ENCODE data around the gene NEDD4.
"Not testable (repeated sequence)": the region's sequence is repeated elsewhere in the genome, so short reads cannot be mapped to it uniquely, and the experiment has no call there.

Gene NEDD4

GRCh38 chr15:55823191-55823670 is 170.2 kb downstream of the NEDD4 start (continued):
- 0 out of 2 replicates have a peak, but pooled peaks have one; percentile 4 for TF ChIP-seq ZNF426 (tag by site-specific recombination; IDR thresholded peaks at IDR 0.05)
- TF ChIP-seq ZNF214 (tag by site-specific recombination; IDR thresholded peaks at IDR 0.05; ENCODE audit: borderline replicate concordance): no peak
- no peak for TF ChIP-seq CTCF (tag by site-specific recombination; IDR thresholded peaks at IDR 0.05)
- TF ChIP-seq KLF16 (tag by site-specific recombination; IDR thresholded peaks at IDR 0.05): peak; percentile 80
- peak; percentile 74; the same call in 1 of the 2 replicates for TF ChIP-seq ZNF2 (tag by site-specific recombination; IDR thresholded peaks at IDR 0.05)
- TF ChIP-seq SALL2 (tag by site-specific recombination; IDR thresholded peaks at IDR 0.05; ENCODE audit: borderline replicate concordance): no peak
- no peak for TF ChIP-seq REPIN1 (tag by site-specific recombination; IDR thresholded peaks at IDR 0.05; ENCODE audit: low read depth)
- peak; percentile 59 for TF ChIP-seq KLF8 (tag by site-specific recombination; IDR thresholded peaks at IDR 0.05)
- TF ChIP-seq ZSCAN16 (tag by site-specific recombination; IDR thresholded peaks at IDR 0.05): peak; percentile 79
- TF ChIP-seq ZNF488 (tag by site-specific recombination; IDR thresholded peaks at IDR 0.05): peak; percentile 95
- TF ChIP-seq ZSCAN4 (tag by site-specific recombination; IDR thresholded peaks at IDR 0.05): peak; percentile 74
- peak; percentile 74 for TF ChIP-seq PRDM10 (tag by site-specific recombination; IDR thresholded peaks at IDR 0.05)
- TF ChIP-seq ZXDB (tag by site-specific recombination; IDR thresholded peaks at IDR 0.05): peak; percentile 91
- no peak for TF ChIP-seq GLIS2 (tag by site-specific recombination; IDR thresholded peaks at IDR 0.05)
- no peak for TF ChIP-seq ZNF701 (tag by site-specific recombination; IDR thresholded peaks at IDR 0.05)
- no peak for TF ChIP-seq ZNF23 (tag by site-specific recombination; IDR thresholded peaks at IDR 0.05; ENCODE audit: borderline replicate concordance)
- TF ChIP-seq ZFP69B (tag by site-specific recombination; IDR thresholded peaks at IDR 0.05): peak; percentile 71

- H3K27ac ChIP-seq (ENCODE audit: extremely low read depth, low read depth, low read length); H3K9me3 ChIP-seq (ENCODE audit: control insufficient read depth, insufficient read depth, low read depth, low read length); POLR2A ChIA-PET; H3K4me3 ChIP-seq (ENCODE audit: low read depth, low read length); H3K36me3 ChIP-seq (ENCODE audit: control insufficient read depth in 2 of 2, insufficient read depth in 1 of 2, low read length in 2 of 2): not testable (repeated sequence)
- peaks cover 13% of the 10 kb centered on the region for H3K4me1 ChIP-seq (ENCODE audit: control insufficient read depth, insufficient read depth, low read length)
- TF ChIP-seq ZNF580 (tag by site-specific recombination; IDR thresholded peaks at IDR 0.05) (peak; percentile 75), ZNF146 (tag by site-specific recombination; IDR thresholded peaks at IDR 0.05) (peak; percentile 90)
- CTCF ChIA-PET: interaction anchor here (1.2 kb wide), 1 partner anchor 22 kb away, joined by 3 read pairs; no protein-coding TSS in a partner anchor
These were observed 171.7 kb downstream of the NEDD4 start for GRCh38 chr15:55821740-55822139.
